ENCODE measurements around the gene UBASH3A. TPM values are rescaled to one million over a fixed set of nuclear protein-coding genes. Genes with fewer than 3 reads are reported as not detected.

Gene UBASH3A
- total RNA-seq, 2 experiments from 2014 or later, result not detected

- no TSS peak for BruUV-seq (replicated peaks)
- ChIA-PET POLR2A (no interaction called here), CTCF (ENCODE audit: unreplicated experiment) (no interaction called here)
- Histone ChIP-seq H3K4me3 (ENCODE audit: low read depth, low read length, poor library complexity, severe bottlenecking) (no peak overlapping the region), H2AFZ (ENCODE audit: low read length) (no peak overlapping the region), H3K79me2 (ENCODE audit: insufficient read depth, low read depth, low read length) (no peaks in the 10 kb centered on the region), H3K9me2 (ENCODE audit: insufficient read depth, low read length) (no peaks in the 10 kb centered on the region), H3K36me3 (ENCODE audit: insufficient read depth, low read length) (no peaks in the 10 kb centered on the region), H3K4me1 (ENCODE audit: insufficient read depth, low read length, poor library complexity, severe bottlenecking) (no peaks in the 10 kb centered on the region), H3K27ac (ENCODE audit: low read depth, low read length, poor library complexity, severe bottlenecking) (no peak overlapping the region), H3K4me2 (ENCODE audit: low read length) (no peak overlapping the region), H3K9me3 (ENCODE audit: low read length) (no peaks in the 10 kb centered on the region), H4K20me1 (ENCODE audit: insufficient read depth, low read length) (no peaks in the 10 kb centered on the region)
- TF ChIP-seq CTCF (conservative IDR thresholded peaks at IDR 0.05; ENCODE audit: low read length) (no peak), EZH2phosphoT487 (IDR thresholded peaks at IDR 0.05; ENCODE audit: borderline replicate concordance, low read depth, low read length) (no peak)
- DNase-seq (ENCODE audit: low spot score), result no peak
- intact Hi-C loops (cut with micrococcal nuclease; ENCODE audit: unreplicated experiment), result no loop called here
These were observed 36.6 kb downstream of the UBASH3A start for GRCh38 chr21:42440187-42440792.

- ChIA-PET POLR2A (interaction anchor here (0.6 kb wide), 1 partner anchor 131 kb away, joined by 3 read pairs; no protein-coding TSS in a partner anchor), CTCF (ENCODE audit: unreplicated experiment) (no interaction called here)
- intact Hi-C loops (cut with micrococcal nuclease; ENCODE audit: unreplicated experiment), result no loop called here
- DNase-seq (ENCODE audit: low spot score), result no peak
- Histone ChIP-seq H3K4me3 (ENCODE audit: low read depth, low read length, poor library complexity, severe bottlenecking) (no peak overlapping the region), H3K4me1 (ENCODE audit: insufficient read depth, low read length, poor library complexity, severe bottlenecking) (no peaks in the 10 kb centered on the region), H3K4me2 (ENCODE audit: low read length) (no peak overlapping the region), H3K79me2 (ENCODE audit: insufficient read depth, low read depth, low read length) (no peaks in the 10 kb centered on the region), H3K9me2 (ENCODE audit: insufficient read depth, low read length) (no peaks in the 10 kb centered on the region), H3K27ac (ENCODE audit: low read depth, low read length, poor library complexity, severe bottlenecking) (no peak overlapping the region), H2AFZ (ENCODE audit: low read length) (no peak overlapping the region), H3K9me3 (ENCODE audit: low read length) (no peaks in the 10 kb centered on the region), H3K36me3 (ENCODE audit: insufficient read depth, low read length) (no peaks in the 10 kb centered on the region), H4K20me1 (ENCODE audit: insufficient read depth, low read length) (no peaks in the 10 kb centered on the region)
- TF ChIP-seq EZH2phosphoT487 (IDR thresholded peaks at IDR 0.05; ENCODE audit: borderline replicate concordance, low read depth, low read length) (no peak), CTCF (conservative IDR thresholded peaks at IDR 0.05; ENCODE audit: low read length) (no peak)
- no TSS peak for BruUV-seq (replicated peaks)
These were observed 38.3 kb downstream of the UBASH3A start for GRCh38 chr21:42441963-42442362.

GRCh38 chr21:42443181-42443785 is 39.6 kb downstream of the UBASH3A start:
- Histone ChIP-seq H4K20me1 (ENCODE audit: insufficient read depth, low read length) (no peaks in the 10 kb centered on the region), H3K4me2 (ENCODE audit: low read length) (no peak overlapping the region), H3K36me3 (ENCODE audit: insufficient read depth, low read length) (no peaks in the 10 kb centered on the region), H3K79me2 (ENCODE audit: insufficient read depth, low read depth, low read length) (no peaks in the 10 kb centered on the region), H3K27ac (ENCODE audit: low read depth, low read length, poor library complexity, severe bottlenecking) (no peak overlapping the region), H2AFZ (ENCODE audit: low read length) (no peak overlapping the region), H3K9me2 (ENCODE audit: insufficient read depth, low read length) (no peaks in the 10 kb centered on the region), H3K4me1 (ENCODE audit: insufficient read depth, low read length, poor library complexity, severe bottlenecking) (no peaks in the 10 kb centered on the region), H3K4me3 (ENCODE audit: low read depth, low read length, poor library complexity, severe bottlenecking) (no peak overlapping the region), H3K9me3 (ENCODE audit: low read length) (no peaks in the 10 kb centered on the region)
- TF ChIP-seq EZH2phosphoT487 (IDR thresholded peaks at IDR 0.05; ENCODE audit: borderline replicate concordance, low read depth, low read length), result no peak
- no peak for TF ChIP-seq CTCF (conservative IDR thresholded peaks at IDR 0.05; ENCODE audit: low read length)
- CTCF ChIA-PET (ENCODE audit: unreplicated experiment), result no interaction called here
- POLR2A ChIA-PET, result no interaction called here
- BruUV-seq (replicated peaks), result no TSS peak
- intact Hi-C loops (cut with micrococcal nuclease; ENCODE audit: unreplicated experiment), result no loop called here
- no peak for DNase-seq (ENCODE audit: low spot score)
